Measurements from ENCODE around the gene FAM167B.
A peak's percentile ranks its signal among the peaks of the same experiment; 100 is the strongest.

The FAM167B gene

GRCh38 chr1:32246888-32247273 lies at the start of gene FAM167B:
Gene FAM167B, plus strand, starts transcription at chr1:32247222. Its CDS starts 200 bp downstream, at chr1:32247422.
- DNase-seq (ENCODE audit: low read depth, low spot score): no peak

- no peak for DNase-seq (ENCODE audit: low read depth, low spot score)
Observed at GRCh38 chr1:32197837-32198236, 49.2 kb upstream of the FAM167B start.

- no peak for DNase-seq (ENCODE audit: low read depth, low spot score)
Observed at GRCh38 chr1:32198237-32199042, 48.6 kb upstream of the FAM167B start.

DNA sequence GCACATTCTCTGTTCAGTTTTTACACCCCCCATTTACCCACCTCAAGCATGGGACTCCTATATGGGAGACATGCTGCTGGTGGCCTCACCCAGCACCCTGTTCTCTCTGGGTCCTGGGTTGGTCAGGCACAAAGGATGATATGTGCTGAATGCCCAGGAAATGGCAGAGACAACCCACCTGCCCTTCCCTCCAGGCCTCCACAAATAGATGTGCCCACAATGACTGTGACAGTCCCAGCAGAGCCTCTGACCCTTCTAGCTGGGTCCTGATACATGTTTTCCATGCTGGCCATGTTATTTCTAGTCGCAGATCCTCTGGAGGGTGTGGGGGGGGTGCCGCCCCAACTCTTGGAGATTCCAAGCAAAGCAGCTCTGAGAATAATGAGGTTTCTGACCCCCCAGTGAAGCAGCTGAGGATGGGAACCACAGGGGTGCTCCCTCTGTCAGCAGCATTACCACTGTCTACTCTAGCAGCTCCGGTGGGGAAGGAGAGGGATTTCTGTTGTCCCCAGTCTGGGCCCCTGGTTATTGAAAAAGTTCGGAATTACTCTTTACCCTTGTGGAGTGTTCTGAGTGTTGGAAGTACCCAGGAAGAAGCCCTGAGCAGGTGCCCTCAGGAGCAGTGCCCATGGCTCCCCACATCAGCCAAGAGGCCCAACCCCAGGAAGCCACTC lies 47.8 kb upstream of the FAM167B start:
- no peak for DNase-seq (ENCODE audit: low read depth, low spot score)

DNA sequence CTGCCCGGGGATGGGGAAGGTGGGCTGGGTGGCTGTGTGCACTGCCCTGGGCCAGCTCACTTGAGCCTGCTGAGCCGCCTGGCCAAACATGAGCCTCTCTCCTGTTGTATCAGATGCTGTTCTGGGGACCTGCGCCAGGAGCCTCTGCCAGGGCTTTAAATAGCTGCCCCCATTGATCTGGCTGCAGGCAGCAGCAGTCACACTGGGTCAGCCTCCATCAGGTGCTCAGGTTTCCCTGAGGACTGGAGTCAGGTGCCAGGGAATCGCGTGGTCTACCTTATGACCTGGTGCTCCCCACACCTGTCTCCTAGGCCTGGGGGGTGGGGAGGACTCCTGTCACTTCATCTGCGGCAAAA lies 47.3 kb upstream of the FAM167B start:
- peak; percentile 29 for DNase-seq (ENCODE audit: low read depth, low spot score)

DNA sequence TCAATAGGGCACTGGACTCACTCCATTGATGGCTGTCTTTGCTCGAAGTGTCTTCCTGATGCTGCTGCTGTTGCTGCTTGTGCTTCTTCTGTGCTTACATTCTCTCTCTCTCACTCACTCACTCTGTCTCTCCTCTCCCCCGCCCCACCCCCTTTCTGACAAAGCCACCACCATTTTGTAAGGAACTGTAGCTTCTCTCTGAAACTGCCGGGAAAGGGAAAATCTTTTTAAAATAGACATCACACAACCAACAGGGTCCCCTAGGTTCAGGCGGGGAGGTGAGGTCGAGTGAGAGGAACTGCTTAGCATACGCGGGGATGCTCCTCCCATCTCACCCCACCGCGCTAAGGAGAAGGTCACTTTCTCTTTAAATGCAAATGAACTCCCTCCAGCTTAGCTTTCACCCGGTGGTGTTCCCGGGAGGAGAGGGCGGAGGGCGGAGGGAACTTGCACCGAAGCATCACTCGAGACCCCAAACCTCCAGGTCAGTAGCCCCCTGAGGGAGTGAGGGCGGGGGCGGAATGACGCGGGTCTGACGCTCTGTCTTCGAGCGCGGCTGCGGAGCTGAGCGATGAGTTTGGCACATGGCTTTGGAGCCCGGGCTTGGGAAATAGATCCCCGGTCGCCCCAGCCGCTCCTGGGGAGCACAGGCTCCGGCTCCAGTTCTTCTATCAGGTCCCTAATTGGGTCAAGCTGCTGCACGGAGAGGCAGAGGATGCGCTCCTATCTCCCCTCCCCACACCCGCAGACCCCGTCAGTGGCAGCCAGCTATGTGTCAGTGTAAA lies 46.6 kb upstream of the FAM167B start, which contains the start of gene CCDC28B:
TSS of gene CCDC28B (plus strand) at position 370 of the 785 bp plus-strand sequence. CDS start 1,341 bp downstream, outside the sequence.
- peak; percentile 72 for DNase-seq (ENCODE audit: low read depth, low spot score)

DNA sequence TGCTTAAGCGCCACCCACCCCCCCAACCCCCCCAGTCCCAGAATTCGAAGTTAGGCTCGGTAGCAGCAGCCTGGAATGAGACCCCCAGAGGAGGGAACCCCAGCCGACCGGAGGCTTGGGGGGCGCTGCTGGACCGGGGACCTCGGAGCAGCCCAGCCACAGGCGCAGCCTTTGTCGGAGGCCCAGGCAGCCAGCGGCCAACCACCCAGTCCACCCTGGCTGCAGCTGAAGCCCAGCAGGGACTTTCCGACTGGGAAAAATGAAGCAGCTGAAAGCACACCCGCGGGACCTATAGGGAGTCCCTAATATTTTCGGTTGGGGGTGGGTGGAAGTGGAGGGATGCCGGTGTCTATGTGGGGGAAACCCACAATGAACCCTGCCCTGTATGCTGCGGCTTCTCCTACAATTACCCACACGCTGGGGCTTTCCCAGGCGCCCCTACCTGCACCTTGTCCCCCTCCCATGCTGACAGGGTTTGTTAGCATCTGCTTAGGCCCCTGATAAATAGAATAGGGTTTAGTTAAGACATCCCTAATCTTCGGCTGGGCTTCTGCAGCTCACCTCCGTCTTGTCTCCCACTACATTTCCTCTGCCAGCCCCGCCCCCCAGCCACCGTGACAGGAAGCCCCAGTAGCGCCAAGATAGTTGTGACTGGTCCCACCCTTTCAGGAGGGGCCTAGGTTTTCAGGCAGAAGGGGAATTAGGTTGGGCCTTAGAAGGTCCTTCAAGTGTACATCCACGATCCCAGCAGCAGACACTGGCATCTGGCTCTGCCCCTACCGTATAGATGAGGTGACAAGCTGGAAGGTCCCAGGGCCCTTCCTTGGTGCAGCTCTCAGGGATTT lies 45.8 kb upstream of the FAM167B start:
- DNase-seq (ENCODE audit: low read depth, low spot score): peak; percentile 79

GRCh38 chr1:32204943-32205361 lies 42.1 kb upstream of the FAM167B start:
- no peak for DNase-seq (ENCODE audit: low read depth, low spot score)

DNA sequence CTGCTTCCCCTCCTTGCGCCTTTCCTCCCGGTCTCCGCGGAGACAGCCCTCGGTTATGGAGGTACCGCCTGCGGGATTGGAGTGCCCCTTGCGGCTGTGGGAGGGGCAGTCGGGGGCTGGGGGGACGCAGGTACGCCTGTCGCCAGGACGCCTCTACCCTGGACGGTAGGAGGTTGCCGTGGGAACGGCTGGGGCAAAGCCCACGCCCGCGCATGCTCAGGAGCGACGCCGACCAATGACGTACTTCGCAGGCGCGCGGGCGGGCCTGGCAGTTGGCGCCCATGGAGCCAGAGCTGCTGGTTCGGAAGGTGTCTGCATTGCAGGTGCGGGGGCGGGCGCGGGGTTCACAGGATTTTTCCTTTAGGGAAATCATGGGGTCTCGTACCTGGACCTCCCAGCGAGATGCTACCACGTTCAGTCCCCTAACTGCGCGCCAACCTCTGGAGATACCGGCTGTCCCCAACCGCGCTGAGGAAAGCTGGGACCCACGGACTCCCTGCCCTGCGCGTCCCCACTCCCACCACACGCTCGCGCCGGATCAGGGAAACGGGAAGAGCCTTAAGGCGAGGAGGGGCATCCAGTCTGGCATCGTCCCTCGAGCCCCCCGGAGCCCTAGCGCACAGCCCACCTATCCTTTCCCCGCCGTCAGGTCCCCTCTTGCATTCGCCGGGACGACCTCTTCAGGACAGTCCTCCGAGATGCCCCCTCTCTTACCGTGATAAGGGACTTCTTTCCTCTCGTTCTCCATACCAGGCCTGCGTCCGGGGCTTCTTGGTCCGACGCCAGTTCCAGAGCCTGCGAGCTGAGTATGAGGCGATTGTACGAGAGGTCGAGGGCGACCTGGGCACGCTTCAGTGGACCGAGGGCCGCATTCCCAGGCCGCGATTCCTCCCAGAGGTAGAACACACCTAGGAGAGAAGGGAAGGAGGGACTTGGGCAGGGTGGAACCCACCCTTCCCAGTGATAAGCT lies 41.3 kb upstream of the FAM167B start, which contains the start of gene IQCC:
TSS of gene IQCC (plus strand) at position 271 of the 970 bp plus-strand sequence. CDS start at position 282, 11 bp downstream.
- DNase-seq (ENCODE audit: low read depth, low spot score): peak; percentile 95

DNA sequence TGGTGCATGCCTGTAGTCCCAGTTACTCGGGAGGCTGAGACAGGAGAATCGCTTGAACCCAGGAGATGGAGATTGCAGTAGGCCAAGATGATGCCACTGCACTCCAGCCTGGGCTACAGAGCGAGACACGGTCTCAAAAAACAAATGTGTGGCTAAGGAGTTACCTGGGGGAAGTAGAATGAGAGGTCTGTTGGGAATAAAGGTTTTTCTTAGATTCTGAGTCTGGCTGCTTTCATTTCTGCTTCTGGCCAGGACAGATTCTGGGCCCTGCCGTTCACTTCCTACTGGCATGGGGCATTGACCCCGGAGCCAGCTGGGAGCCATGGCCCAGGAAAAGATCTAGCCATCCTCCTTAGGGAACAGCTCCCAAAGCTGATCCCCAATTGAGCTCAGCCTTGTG lies 38.6 kb upstream of the FAM167B start:
- no peak for DNase-seq (ENCODE audit: low read depth, low spot score)

- DNase-seq (ENCODE audit: low read depth, low spot score): peak; percentile 67
Observed at GRCh38 chr1:32208891-32209328, 38.1 kb upstream of the FAM167B start, which contains the start of gene DCDC2B. Gene DCDC2B, plus strand, starts transcription at chr1:32209089. Its CDS starts 5 bp downstream, at chr1:32209094.

GRCh38 chr1:32215629-32216480 lies 31.2 kb upstream of the FAM167B start:
- DNase-seq (ENCODE audit: low read depth, low spot score): peak; percentile 81

- DNase-seq (ENCODE audit: low read depth, low spot score): no peak
Observed at GRCh38 chr1:32216566-32216965, 30.5 kb upstream of the FAM167B start.

DNA sequence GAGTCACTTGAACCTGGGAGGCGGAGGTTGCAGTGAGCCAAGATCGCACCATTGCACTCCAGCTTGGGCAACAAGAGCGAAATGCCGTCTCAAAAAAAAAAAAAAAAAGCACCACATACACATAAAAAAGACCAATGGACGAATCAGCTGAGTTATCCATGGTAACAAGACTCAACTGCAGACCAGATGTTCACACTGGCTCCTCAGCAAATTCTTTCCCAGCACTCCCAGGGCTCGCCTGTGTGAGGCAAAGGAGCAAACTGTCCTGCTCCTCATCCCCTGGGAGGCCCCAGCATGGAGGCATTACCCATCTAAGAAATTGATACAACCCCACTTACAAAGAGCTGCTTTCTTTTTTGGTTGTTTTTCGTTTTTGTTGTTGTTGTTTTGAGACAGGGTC lies 28.0 kb upstream of the FAM167B start:
- no peak for DNase-seq (ENCODE audit: low read depth, low spot score)

- no peak for DNase-seq (ENCODE audit: low read depth, low spot score)
Observed at GRCh38 chr1:32220746-32221580, 26.1 kb upstream of the FAM167B start.

- DNase-seq (ENCODE audit: low read depth, low spot score): peak; percentile 28
Observed at GRCh38 chr1:32221581-32221979, 25.4 kb upstream of the FAM167B start.

GRCh38 chr1:32221980-32222755 lies 24.9 kb upstream of the FAM167B start, which contains the start of the genes EIF3I and TMEM234:
Gene EIF3I, plus strand, starts transcription at chr1:32222407. Its CDS starts 35 bp downstream, at chr1:32222442.
Gene TMEM234, minus strand, starts transcription at chr1:32222353. Its CDS starts 31 bp downstream, at chr1:32222322.
- DNase-seq (ENCODE audit: low read depth, low spot score): peak; percentile 96
